ENCODE results near the gene GPI.
"Not testable (repeated sequence)": the region's sequence is repeated elsewhere in the genome, so short reads cannot be mapped to it uniquely, and the experiment has no call there.

GPI gene

GRCh38 chr19:34364830-34365462, at the start of gene GPI:
Gene GPI (plus strand): TSS chr19:34365196. CDS start chr19:34365267, 71 bp downstream.
- peak; percentile 63 for DNase-seq (ENCODE audit: low read depth)

GRCh38 chr19:34316247-34316646, 48.7 kb upstream of the GPI start:
- DNase-seq (ENCODE audit: low read depth) = no peak

GRCh38 chr19:34316741-34317301, 48.2 kb upstream of the GPI start:
- DNase-seq (ENCODE audit: low read depth) = no peak

- no peak for DNase-seq (ENCODE audit: low read depth)
Observed at GRCh38 chr19:34317311-34317927, 47.6 kb upstream of the GPI start.

DNA sequence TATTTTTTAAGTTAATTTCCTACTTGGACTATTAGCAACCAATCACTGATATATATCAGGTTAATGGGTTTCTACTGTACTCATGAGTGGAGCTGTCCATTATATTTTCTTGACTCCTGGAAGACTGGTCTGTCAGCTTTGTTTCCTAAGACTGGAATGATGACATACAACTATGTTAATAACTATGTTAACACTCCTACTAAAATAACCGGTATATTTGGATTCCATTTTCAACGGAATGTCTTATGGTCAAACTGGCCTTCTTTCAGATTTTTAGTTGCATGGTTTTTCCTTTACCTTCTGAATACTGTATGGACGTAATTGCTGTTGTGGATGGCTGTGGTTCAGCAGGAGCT, 45.8 kb upstream of the GPI start:
- no peak for DNase-seq (ENCODE audit: low read depth)

- DNase-seq (ENCODE audit: low read depth) = no peak
Observed at GRCh38 chr19:34319785-34320184, 45.2 kb upstream of the GPI start.

- no peak for DNase-seq (ENCODE audit: low read depth)
Observed at GRCh38 chr19:34320277-34320676, 44.7 kb upstream of the GPI start.

DNA sequence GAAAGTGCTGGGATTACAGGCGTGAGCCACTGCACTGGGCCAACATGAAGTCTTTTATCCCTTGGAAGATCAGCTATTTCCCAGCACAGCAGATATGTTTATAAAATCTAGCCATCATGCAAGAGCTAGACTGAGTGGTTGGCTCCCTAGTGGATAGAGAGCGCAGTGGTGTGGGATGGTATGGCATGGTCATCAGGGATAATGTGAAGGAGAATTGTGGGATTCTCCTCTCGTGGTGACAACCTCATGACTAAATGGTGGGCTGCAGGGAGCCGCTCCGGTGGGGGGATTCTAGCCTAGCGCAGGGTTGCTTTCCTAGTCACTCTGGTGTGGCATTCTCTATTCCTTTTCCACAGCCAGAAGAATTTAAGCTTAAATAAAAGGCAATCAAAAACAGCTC, 43.3 kb upstream of the GPI start:
- no peak for DNase-seq (ENCODE audit: low read depth)

- no peak for DNase-seq (ENCODE audit: low read depth)
Observed at GRCh38 chr19:34323433-34324204, 41.4 kb upstream of the GPI start.

DNA sequence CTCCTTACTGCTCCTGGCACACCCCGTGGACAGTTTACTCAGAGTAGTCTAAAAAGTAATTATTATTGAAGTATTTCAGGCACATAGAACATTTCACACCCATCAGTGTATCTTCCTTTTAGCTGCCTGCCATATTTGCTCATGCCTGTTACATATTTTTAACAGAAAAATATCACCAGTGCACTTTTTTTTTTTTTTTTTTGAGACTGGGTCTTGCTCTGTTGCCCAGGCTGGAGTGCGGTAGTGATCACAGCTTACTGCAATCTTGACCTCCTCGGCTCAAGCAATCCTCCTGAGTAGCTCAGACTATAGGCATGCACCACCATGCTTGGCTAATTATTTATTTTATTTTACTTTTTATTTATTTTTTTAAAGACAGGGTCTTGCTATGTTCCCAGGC, 40.7 kb upstream of the GPI start:
- DNase-seq (ENCODE audit: low read depth) = no peak

- DNase-seq (ENCODE audit: low read depth) = no peak
Observed at GRCh38 chr19:34325181-34325580, 39.8 kb upstream of the GPI start.

DNA sequence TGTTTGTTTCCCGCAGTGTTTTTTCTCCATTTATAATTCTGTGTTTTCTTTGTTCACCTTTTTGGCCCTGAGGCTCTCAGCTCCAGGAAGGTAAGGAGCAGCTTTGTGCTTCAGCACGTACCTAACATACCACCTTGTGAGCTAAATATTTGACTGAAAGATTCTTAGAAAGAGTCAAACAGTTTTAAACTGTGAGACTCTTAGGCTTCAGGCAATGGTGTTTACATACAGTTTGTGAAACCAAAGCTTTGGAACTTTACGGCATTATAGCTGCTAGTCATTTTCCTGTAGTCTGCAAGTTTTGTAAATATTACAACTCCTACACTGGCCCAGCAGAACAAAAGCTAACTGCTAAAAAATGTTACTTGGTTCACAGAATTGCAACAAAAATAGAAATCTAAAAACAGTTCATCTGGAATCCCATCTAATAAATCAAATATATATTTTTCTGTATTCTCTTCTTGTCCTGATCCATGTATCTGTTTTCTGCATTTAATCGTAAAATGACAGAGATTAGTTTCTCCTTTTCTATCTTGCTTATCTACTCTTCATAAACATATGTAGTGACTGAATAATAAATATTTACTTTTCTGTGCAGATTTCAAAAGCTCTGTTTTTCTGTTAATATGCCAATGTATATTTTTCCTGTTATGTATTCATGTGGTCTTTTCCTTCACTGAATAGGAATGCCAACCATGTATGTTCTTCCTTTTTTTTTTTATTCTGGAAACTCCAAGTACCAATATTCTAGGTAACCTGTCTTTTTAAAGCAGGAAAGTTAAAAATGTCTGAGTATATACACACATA, 38.8 kb upstream of the GPI start:
- DNase-seq (ENCODE audit: low read depth) = no peak

DNA sequence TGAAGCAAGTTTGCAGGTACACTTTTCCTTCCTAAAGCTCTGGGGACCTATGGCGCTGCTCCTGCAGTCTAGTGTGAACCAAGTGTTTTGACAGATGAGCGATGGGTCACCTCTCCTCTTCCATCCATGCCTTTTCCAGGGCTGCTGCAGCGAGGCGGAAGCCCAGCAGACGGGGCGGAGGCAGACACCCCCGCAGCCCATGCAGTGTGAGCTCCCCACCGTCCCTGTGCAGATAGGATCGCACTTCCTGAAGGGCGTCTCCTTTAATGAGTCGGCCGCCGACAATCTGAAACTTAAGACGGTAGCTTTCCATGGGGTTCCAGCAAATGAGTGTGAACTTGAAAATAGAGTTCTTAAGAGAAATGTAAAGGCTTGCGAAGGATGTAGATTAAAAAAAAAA, 37.1 kb upstream of the GPI start:
- DNase-seq (ENCODE audit: low read depth) = no peak

- no peak for DNase-seq (ENCODE audit: low read depth)
Observed at GRCh38 chr19:34328982-34329381, 36.0 kb upstream of the GPI start.

DNA sequence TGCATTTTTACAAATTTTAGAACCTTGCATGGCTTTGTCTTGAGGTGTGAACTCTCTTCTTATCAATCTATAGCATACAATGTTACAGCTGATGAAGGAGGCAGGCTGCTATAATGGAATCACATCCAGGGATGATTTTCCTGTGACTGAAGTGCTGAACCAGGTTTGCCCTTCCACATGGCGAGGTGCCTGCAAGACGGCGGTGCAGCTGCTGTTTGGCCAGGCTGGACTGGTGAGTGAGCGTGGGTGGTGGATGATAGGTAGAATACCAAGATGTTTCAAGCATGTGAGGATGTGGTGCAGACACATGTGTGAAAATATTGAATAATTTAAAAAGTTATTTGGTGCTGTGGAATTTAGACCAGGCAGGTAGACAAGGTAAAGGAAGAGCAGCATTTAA, 34.9 kb upstream of the GPI start:
- no peak for DNase-seq (ENCODE audit: low read depth)

DNA sequence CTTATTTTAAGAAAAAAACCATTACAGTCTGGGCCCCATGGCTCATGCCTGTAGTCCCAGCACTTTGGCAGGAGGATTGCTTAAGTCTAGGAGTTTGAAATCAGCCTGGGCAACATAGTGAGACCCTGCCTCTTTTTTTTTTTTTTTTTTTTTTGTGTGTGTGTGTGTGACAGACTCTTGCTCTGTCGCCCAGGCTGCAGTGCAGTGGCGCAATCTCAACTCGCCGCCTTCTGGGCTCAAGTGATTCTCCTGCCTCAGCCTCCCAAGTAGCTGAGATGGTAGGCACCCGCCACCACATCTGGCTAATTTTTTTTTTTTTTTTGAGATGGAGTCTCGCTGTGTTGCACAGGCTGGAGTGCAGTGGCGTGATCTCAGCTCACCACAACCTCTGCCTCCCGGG, 34.4 kb upstream of the GPI start:
- DNase-seq (ENCODE audit: low read depth) = not testable (repeated sequence)

GRCh38 chr19:34331596-34331995, 33.4 kb upstream of the GPI start:
- DNase-seq (ENCODE audit: low read depth) = not testable (repeated sequence)

DNA sequence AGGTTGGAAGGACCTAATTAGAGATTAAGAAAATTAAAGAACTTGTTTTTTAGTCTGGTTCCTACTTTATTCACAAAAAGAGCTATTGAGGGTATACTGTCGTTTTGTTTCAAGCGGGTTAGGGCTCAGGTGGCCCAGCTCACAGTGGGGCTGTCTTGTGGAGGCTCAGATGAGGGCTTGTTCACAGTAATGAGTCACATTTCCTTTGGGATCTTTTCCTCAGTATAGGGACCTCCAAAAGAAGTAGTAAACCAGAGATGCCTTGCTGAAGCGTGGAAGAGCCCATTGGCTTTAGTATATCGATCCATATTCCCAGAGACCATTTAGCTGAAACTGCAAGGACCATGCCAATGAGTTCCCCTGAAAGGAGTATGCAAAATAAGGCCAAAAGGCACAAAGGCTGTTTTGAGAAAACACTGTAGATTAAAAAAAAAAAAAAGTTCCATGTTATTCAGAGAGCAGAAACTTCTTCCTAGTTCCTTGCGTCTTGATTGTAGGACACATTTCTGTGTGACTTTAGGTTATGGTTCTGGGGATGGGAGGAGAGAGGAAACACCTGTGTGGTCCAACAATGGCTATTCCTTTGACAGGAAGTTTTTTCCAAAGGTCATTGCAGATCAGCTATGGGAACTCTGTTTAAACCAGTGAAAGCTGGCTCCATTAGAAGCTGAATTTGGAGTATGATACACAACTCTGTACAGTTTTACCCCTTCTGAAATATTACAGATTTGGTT, 32.8 kb upstream of the GPI start:
- no peak for DNase-seq (ENCODE audit: low read depth)

DNA sequence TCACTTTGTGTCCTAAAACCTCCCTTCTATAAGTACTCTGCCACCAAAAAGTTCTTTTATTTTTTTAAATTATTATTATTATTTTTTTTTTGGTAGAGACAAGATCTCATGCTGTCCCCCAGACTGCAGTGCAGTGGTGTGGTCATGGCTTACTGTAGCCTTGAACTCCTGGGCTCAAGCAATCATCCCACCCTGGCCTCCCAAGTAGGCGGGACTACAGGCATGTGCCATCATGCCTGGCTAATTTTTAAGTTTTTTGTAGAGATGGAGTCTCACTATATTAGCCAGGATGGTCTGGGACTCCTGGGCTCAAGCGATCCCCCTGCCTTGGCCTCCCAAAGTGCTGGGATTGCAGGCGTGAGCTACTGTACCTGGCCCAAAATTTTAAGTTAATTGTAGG, 29.1 kb upstream of the GPI start:
- no peak for DNase-seq (ENCODE audit: low read depth)

GRCh38 chr19:34336781-34337271, 28.2 kb upstream of the GPI start:
- DNase-seq (ENCODE audit: low read depth) = no peak

- DNase-seq (ENCODE audit: low read depth) = no peak
Observed at GRCh38 chr19:34337739-34338138, 27.3 kb upstream of the GPI start.

Measured in activated T-cell treated with anti-CD3 and anti-CD28 coated beads for 24 hours (primary cell).